GM12891 (cell line): ENCODE measurements around the gene ZNF148.

ENCODE experiments used
- POLR2A ChIP-seq: IDR thresholded peaks from 2 replicates; pipeline ENCODE4 v1.6.1; 2011; ENCODE audit warnings: low read depth, low read length, control low read depth
- POLR2AphosphoS5 ChIP-seq: IDR thresholded peaks from 2 replicates; pipeline ENCODE4 v1.6.1; 2011; ENCODE audit warnings: low read depth, low read length, control low read depth
- POU2F2 ChIP-seq: IDR thresholded peaks from 2 replicates; pipeline ENCODE4 v1.6.1; 2011; ENCODE audit warnings: low read depth, mild to moderate bottlenecking, control low read depth, low read length, moderate library complexity
- SPI1 ChIP-seq: IDR thresholded peaks from 2 replicates; pipeline ENCODE4 v1.6.1; 2011; ENCODE audit warnings: low read depth, low read length, control low read depth
- TAF1 ChIP-seq: IDR thresholded peaks from 2 replicates; pipeline ENCODE4 v1.6.1; 2011; ENCODE audit warnings: low read depth, low read length, control low read depth

DNA sequence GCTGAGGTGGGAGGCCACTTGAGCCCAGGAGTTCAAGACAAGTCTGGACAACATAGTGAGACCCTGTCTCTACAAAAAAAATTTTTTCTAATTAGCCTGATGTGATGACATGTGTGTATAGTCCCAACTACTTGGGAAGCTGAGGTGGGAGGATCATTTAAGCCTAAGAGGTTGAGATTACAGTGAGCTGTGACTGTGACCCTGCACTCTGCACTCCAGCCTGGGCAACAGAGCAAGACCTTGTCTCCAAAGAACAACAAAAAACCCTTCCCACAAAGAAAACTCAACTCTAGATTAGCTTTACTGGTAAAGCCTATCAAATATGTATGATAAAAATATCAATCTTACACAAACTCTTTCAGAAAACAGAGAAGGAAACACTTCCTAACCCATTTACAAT lies 68.5 kb downstream of the ZNF148 start:
- TF ChIP-seq POLR2A (no peak), POLR2AphosphoS5 (no peak), TAF1 (no peak), POU2F2 (no peak), SPI1 (no peak)
